HG03103 (cell line): ENCODE measurements around the gene CTR9.

Source experiments
- ATAC-seq: cut with Tn5 transposase; IDR thresholded peaks from one replicate; pipeline ENCODE4 v1.9.1; 2021; ENCODE audit warnings: low read depth; ENCODE audit not compliant: unreplicated experiment

CTR9 gene

GRCh38 chr11:10778217-10778970 lies 27.3 kb downstream of the CTR9 start:
- no peak for ATAC-seq

GRCh38 chr11:10779086-10779485 lies 28.0 kb downstream of the CTR9 start:
- ATAC-seq, result no peak

GRCh38 chr11:10780040-10780439 lies 29.0 kb downstream of the CTR9 start:
- no peak for ATAC-seq

GRCh38 chr11:10784232-10785145 lies 33.4 kb downstream of the CTR9 start:
- ATAC-seq, result no peak

GRCh38 chr11:10785146-10785474 lies 34.1 kb downstream of the CTR9 start:
- ATAC-seq, result no peak

GRCh38 chr11:10786451-10786850 lies 35.4 kb downstream of the CTR9 start:
- no peak for ATAC-seq

- peak; percentile 80 for ATAC-seq
These were observed 41.5 kb downstream of the CTR9 start for GRCh38 chr11:10792385-10793068.

GRCh38 chr11:10793470-10794255 lies 42.6 kb downstream of the CTR9 start:
- no peak for ATAC-seq

- no peak for ATAC-seq
These were observed 45.1 kb downstream of the CTR9 start for GRCh38 chr11:10796191-10796590.

- ATAC-seq, result no peak
These were observed 46.0 kb downstream of the CTR9 start for GRCh38 chr11:10797001-10797400.

GRCh38 chr11:10797531-10797930 lies 46.5 kb downstream of the CTR9 start:
- ATAC-seq, result no peak

- no peak for ATAC-seq
These were observed 47.4 kb downstream of the CTR9 start for GRCh38 chr11:10798330-10798928.

- no peak for ATAC-seq
These were observed 49.2 kb downstream of the CTR9 start for GRCh38 chr11:10800292-10800691.

GRCh38 chr11:10803676-10804075 lies 52.6 kb downstream of the CTR9 start:
- ATAC-seq, result no peak

GRCh38 chr11:10805741-10806140 lies 54.7 kb downstream of the CTR9 start:
- no peak for ATAC-seq

- ATAC-seq, result no peak
These were observed 55.2 kb downstream of the CTR9 start for GRCh38 chr11:10806206-10806605.

GRCh38 chr11:10807493-10808234 lies 56.6 kb downstream of the CTR9 start:
- ATAC-seq, result no peak

GRCh38 chr11:10808235-10808552 lies 57.1 kb downstream of the CTR9 start:
- ATAC-seq, result peak; percentile 1

- ATAC-seq, result peak; percentile 91
These were observed 57.7 kb downstream of the CTR9 start, which contains the start of gene EIF4G2 for GRCh38 chr11:10808553-10809372. Gene EIF4G2, minus strand, starts transcription at chr11:10808926.
